GM13977 (cell line): ENCODE measurements around the gene DPF1.

Experiments
- DNase-seq: peaks from one replicate; pipeline ENCODE4 v3.0.0; 2012; ENCODE audit warnings: low spot score
- CTCF ChIP-seq: IDR thresholded peaks from 2 replicates; pipeline ENCODE4 v1.5.1; 2012; ENCODE audit warnings: mild to moderate bottlenecking, control low read depth; ENCODE audit not compliant: insufficient read depth; ENCODE audit errors: extremely low read depth, missing control alignments
- in situ Hi-C: fragments of 300-500 bp; cut with MboI; formaldehyde crosslinking; loops from one replicate; pipeline ENCODE4 v1.12.0; 2022; ENCODE audit warnings: low sequenced_read_pairs, low pct_unique_long_range_greater_than_20kb, mixed read lengths, inconsistent platforms; ENCODE audit not compliant: unreplicated experiment

Gene DPF1

DNA sequence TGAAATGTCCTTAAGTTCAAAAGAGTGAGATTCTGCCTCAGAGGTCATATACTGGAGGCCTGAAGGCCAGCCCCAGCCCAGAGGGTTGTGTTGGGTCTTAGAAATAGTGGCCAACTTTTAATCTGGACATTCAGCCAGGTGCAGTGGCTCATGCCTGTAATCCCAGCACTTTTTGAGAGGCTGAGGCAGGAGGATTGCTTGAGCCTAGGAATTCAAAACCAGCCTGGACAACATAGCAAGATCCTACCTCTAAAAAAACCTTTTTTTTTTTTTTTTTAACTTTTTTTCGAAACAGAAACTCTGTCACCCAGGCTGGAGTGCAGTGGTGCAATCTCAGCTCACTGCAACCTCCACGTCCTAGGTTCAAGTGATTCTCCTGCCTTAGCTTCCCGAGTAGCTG lies 15.5 kb downstream of the DPF1 start:
- no peak for TF ChIP-seq CTCF
- in situ Hi-C loops = no loop called here
- DNase-seq = no peak

DNA sequence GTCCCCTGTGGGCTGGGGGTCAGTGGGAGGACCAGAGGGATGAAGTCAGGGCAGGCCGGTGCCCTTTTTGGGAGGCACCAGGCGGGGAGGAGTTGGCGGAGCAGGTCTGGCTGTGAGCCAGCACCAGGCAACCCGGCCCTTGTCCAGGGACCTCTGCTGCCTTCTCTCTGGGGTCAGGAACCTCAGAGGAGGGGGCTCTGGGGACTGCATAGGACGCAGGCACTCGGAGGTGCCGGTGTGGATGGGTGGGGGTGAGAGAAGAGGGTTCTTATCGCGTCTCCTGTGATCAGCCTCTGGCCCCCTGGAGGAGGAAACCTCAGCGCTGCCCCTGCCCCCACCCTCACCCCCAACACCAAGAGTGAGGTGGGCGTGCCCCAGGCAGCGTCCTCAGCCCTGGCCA lies 16.5 kb downstream of the DPF1 start:
- DNase-seq = no peak
- in situ Hi-C loops = no loop called here
- no peak for TF ChIP-seq CTCF

DNA sequence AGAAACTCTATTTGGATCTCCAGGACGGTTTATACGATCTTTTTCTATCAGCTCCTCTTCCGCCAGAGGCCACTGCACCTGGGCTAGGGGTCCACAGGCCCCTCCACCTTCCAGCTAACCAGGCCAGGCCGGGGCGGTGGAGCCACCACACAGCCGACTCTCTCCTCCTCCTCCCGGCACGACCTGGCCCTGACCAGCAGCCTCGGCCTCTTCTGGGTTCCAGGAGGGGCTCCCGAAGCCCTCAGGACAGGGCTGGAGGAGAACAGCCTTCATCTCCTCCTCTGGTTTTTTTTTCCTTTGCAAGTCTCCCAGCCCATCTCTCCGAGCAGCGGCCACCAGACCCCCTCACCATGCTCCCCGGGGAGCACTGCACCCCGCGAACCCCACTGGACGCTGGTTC lies 17.1 kb downstream of the DPF1 start:
- TF ChIP-seq CTCF = no peak
- no peak for DNase-seq
- in situ Hi-C loops = no loop called here

DNA sequence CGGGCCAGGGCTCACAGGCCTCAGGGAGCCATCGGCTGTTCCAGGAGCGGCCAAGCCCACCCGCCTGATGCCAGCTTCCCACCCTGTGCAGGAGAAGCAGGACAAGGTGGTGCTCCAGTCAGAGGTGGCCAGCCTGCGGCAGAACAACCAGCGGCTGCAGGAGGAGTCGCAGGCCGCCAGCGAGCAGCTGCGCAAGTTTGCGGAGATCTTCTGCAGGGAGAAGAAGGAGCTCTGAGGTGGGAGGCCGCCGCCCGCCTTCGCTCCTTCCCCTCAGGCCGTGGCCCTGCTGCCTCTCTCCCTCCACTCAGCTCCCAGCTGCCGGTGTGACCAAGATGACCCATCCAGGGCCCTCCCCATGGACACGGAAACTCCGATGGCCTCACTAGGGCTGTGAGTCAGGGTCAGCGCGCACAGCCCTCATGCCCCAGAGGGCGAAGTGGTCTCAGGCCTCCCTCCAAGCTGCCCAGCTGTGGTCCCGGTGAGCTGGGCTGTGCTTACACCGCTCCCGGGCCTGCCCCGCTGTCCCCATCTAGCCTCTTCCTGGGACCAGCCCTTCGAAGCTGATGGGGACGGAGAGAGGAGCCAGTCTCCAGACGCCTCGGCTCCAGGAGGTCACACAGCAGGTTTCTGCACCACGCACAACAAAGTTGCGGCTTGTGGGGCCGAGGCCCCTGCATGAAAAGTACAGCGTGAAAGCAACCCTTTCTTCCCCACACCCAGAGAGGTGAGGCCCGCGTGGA lies 17.8 kb downstream of the DPF1 start:
- no peak for DNase-seq
- TF ChIP-seq CTCF = no peak
- in situ Hi-C loops = no loop called here

DNA sequence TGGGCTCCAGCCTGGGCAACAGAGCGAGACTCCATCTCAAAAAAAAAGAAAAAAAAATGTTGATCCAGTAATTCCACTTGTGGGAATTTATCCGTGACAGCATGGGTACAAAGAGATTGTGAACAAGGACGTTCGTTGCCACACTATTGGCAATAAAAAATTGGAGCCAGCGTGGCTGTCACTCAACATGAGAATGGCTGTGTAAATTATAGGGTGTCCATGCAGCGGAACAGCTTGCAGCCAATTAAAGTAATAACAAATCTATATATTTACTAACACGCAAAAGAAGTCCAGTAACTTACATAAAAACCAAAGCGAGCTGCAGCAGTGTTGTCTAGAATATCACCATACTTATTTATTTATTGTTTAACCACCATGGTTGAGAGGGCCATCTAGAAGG lies 19.3 kb downstream of the DPF1 start:
- no peak for TF ChIP-seq CTCF
- no peak for DNase-seq
- in situ Hi-C loops = no loop called here

DNA sequence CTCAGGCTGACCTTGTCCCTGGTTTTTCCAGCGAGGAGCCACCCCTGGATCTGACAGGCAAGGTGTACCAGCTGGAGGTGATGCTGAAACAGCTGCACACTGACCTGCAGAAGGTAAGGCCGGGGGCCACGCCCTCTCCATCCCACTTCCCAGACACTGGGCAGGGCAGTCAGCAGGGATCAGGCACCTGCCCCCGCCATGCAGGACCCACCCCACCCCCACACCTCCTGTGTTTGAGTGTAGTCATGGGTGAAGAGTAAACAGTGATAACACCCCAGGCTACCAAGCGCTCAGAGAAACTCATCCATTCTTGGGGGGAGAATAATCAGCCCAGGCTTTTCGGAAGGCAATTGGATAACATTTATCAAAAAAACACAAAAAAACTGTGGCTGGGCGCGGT lies 19.9 kb downstream of the DPF1 start:
- TF ChIP-seq CTCF = no peak
- in situ Hi-C loops = no loop called here
- no peak for DNase-seq
